Activated CD4-positive, alpha-beta T cell treated with anti-CD3 and anti-CD28 coated beads, Interleukin-2, Interleukin-4, amounts not matched to agents 100 ng/mL and 50 ng/mL, durations not matched to agents 16 hours and 8 hours (primary cell): Measurements from ENCODE around the gene NUAK1.

ENCODE experiments used
- DNase-seq: peaks from one replicate; pipeline ENCODE4 v3.0.0-alpha.2; 2020; ENCODE audit warnings: low spot score

Gene NUAK1

DNA sequence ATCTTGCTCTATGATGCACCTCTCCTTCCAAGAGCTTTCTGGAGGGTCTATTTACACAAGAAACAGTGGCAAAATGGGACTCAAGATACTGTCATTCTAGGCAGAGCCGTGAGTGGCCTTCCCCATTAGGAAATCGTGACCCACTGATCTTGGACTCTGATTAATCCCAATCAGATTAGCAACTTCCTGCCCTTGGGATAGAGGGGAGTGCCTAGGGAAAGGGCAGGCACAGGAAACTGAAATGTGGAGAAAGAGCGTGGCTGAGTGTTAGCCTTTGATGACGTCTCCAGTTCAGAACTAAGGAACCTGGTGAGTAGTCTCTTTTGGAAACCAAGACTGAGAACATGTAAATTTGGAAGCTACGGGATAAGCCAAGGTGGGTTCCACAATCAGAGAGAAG is 76.1 kb downstream of the NUAK1 start:
- DNase-seq, result no peak

DNA sequence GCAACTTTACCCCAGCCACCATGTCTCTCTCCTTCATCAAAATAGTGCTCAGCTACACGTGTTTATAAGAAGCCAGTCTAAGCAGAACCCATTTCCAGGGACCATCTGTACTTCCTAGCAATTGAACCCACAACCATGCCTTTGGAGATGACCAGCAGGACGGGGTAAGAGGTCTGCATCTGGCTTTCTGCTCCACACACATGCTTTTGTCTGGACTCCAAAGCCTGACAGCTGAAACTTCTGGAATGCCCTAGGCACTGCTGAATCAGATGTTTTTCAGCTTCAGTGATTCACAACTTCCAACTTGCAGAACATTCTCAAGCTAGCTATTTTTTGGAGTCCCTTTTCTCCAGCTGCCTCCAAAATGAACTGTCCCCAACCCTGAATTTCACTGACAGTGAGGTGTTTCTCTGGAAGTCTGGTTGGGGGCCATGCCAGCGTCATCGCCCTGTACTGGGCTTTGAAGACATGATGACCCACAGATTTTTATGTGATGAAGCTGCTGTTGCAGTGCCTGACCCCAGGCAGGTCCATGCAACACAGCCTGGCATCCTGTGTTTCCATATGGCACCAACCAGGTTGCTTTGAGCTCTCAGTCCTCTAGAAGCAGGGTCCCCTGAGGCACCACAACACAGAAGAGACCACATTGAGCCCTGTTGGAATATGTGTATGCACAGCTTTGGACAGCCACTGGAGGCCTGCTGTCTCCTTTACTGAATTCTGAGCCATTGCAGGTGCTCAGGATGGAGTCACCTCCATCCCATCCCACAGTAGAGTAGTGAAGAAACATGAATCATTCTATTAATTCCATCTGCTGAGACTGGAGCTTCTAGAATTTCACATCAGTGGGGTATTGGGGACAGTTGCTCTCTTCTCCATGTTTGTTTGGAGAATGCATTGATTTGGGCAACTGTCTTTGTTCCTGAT is 80.2 kb downstream of the NUAK1 start:
- no peak for DNase-seq

DNA sequence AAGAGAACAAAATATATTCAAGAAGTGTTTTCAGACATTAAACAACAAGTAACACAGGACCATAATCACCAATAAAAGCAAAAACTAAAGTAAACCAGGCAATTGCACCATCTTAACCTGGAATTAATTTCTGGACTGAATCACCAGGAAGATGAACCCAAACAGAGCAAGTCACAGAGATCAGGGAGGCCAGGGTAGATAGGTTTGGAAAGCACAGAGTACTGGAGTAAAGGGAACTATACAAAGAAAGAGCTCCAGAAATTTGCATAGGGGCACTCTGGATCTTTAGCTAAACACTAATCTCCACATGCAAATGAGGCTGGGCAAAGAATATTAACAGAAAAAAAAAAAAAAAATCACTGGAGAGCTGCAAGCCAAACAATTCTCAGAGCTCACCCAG is 84.7 kb downstream of the NUAK1 start:
- no peak for DNase-seq

DNA sequence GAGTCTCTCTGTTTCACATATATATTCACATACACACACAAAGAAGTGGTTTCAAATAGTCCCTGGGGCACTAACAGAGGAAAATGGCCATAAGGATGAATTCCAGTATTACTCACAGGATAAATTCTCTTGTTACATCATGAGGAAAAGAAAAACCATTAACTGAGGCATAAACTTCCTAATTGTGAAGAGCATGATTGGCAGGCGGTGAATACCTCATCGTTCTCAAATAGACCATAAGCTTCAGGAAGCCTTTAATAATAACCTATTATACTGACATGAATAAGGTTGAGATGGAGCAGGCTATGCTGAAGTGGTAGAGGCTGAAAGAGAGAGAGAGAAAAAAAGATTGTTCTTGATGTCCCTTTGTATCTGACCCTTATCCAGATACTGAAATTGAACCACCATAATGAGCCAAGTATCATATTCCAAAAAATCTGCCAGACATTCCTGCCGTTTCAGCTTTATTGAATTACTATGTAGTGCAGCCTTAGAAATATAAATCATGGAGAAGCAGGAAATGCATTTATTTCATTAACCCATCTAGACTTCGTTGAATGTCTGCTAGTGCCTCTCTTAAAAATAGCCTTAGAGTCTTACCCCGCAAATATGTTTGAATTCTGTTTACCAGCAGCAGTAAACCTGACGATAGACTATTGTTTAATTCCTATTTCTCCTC is 86.8 kb downstream of the NUAK1 start:
- DNase-seq, result no peak

DNA sequence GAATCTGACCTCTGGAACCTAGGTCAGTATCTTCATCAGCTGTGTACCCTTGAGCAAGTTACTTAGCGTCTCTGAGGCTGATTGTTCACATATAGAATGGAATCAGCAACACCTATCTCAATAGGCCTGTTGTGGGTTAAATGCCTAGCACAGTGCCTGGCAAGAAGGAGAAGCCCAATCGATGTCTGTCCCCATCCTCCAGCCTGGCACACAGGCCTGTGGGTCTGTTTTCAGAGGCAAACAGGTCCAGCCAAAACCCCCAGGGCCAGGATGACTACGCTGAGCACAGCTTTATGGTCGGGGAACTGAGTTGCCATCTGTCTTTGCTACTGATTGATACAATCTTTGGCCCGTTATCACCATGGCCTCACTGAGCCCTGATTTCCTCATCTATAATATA is 89.2 kb downstream of the NUAK1 start:
- no peak for DNase-seq

DNA sequence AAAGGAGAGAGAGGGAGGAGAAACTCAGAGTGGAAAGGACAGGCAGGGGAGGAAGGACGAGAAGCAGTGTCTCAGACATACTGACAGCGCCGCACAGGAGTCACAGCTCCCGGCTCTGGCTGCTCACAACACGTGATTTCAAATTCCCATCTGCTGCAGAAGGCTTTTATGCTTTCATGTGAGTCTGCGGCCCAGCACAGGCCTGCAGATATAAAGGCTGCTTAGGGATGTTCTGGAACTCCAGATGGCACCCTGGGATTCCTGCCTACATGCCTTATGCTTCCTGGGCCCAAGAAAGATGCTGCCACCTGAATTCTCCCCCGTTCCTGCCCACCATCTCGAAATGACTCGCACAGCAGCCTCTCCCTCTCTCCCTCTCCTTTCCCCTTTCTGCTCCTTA is 89.6 kb downstream of the NUAK1 start:
- no peak for DNase-seq

DNA sequence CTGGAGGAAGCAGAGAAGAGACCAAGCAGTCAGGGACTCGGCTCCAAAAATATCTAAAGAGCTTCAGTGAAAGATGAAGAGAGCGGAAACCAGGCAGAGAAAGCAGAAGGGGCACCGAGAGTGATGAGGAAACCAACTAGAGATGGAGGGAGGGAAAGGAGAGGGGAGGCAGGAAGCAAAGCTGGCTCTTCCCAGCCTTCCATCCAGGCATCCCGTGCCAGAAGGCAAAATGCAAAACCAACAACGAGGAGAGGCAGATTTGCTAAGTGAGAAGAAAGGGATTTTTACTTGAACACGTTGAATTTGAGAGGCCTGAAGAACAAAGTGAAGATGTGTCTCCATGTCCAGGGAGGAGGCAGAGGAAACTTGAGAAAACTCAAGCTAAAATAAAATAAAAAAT is 90.1 kb downstream of the NUAK1 start:
- no peak for DNase-seq

DNA sequence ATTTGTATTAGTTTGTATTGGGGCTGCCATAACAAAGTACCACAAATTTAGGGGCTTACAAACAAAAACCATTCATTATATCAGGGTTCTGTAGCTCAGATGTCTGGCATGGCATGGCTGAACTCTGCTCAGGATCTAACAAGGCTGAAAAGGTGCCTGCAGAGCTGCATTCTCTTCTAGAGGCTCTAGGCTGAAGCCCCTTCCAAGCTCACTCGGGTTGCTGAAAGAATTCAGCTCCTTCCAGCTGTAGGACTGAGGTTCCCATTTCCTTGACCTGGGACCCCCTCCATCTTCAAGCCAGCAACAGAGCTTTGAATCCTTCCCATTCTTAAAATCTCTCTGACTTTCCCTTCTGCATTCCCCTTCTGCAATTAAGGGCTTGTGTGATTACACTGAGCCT is 90.7 kb downstream of the NUAK1 start:
- DNase-seq, result no peak

DNA sequence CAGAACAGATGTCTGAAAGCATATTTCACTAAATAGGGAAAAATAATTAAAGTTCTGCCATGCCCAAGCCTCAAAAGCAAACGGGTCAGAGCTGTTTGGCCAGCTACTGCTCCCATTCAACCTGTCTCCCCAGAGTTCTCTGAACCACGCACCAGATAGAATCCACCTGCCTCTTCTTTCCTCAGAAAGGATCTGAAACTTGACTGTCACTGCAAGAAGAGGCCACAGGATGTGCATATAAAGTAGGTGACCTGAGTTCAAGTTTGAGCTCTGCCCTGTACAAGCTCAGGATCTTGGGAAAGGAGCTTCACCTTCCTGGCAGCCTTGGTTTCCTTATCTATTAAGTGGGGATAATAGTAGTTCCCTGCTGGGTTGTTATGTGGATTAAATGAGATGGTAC is 91.8 kb downstream of the NUAK1 start:
- DNase-seq, result no peak

DNA sequence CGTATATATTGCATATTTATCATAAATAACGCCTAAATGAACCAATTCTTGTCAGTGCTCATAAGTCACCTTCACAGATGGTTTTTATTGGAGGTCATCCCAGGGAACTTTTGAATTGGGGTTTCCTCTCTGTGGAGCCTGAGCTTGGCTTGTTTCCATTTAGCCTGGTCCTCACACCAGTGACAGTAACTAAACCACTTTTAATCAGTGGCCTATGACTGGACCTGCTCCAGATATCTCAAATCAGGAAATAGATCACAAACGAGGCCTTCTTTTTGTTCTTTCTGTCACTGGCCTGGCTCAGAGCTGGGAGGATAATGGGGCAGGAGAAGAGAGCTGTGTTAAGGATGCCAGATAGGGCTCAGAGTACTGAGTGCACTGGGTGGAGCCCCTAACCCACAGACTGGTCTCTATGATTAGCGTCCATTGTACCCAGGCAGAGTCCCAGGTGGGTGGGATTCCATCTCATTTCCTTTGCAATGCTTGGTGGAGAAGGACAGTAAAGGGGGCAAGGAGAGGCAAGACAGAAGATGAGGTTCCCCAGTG is 92.4 kb downstream of the NUAK1 start:
- DNase-seq, result no peak

DNA sequence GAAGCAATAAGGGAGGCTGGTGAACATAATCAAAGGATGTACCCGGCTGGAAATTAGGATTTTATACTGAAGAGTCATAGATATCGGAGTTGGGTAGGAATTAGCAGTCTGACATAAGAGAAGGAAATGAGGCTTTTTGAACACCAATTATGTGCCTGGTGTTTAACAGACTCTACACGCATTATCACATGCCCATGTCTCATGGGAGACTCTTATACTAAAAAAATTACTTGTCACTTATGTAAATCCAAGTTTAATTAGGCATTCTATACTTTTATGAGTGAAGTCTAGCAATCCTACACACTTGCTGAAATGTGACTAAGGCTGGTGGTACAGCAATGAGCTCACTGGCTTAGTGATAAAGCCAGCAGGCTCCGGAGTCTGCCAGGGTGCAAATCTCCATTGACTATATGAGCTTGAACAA is 93.5 kb downstream of the NUAK1 start:
- DNase-seq, result no peak

DNA sequence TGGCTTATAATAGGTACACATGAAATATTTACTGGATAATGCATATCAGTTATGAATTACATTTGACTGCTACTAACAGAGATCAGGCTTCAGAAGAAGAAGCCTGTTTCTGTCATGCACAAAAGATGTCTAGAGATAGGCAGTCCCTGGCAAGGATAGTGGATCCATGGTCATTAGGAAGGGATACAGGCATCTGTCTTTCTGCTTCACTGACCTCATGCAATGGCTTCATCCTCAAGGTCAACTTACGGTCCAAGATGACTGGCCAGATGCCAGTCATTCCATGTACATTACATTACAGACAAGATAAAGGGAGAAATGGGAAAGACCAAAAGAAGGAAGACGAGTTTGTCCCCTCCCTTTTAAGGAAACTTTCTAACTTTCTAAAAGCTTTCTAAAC is 94.0 kb downstream of the NUAK1 start:
- DNase-seq, result no peak

DNA sequence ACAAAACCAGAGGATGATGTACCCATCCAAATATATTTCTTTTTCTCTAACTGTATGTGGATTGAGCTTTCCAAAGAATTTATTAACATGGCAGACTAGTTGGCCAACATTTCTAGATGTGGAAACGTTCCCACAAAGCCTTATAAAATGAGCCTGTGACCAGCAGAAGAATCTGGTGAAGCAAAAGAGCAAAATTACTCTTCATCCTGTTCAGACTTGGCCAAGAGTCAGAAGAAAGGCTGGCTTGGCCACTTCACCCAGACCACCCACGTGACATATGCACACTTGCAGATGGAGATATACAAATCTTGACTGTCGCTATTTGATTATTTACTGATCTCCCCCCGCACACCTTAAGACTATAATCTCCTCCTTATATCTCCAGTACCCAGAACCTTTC is 96.7 kb downstream of the NUAK1 start:
- DNase-seq, result no peak

DNA sequence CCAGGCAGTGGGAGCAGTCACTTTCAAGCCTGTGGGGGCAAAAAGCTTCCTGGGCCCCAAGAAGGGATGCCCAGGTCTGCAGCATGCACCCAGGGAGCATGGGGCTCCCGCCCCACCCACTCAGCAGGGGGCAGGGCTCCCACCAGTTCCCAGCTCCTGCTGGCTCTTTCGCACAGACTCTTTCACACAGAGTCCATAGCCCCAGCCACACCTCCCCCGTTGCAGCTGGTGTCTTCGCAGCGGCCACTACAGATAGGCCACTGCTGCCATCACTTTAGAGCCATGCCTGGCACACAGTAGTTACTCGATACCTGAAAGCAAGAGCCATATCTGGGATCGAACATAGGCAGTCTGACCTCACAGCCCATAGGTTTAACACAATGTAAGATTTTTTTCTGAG is 98.2 kb downstream of the NUAK1 start:
- no peak for DNase-seq

DNA sequence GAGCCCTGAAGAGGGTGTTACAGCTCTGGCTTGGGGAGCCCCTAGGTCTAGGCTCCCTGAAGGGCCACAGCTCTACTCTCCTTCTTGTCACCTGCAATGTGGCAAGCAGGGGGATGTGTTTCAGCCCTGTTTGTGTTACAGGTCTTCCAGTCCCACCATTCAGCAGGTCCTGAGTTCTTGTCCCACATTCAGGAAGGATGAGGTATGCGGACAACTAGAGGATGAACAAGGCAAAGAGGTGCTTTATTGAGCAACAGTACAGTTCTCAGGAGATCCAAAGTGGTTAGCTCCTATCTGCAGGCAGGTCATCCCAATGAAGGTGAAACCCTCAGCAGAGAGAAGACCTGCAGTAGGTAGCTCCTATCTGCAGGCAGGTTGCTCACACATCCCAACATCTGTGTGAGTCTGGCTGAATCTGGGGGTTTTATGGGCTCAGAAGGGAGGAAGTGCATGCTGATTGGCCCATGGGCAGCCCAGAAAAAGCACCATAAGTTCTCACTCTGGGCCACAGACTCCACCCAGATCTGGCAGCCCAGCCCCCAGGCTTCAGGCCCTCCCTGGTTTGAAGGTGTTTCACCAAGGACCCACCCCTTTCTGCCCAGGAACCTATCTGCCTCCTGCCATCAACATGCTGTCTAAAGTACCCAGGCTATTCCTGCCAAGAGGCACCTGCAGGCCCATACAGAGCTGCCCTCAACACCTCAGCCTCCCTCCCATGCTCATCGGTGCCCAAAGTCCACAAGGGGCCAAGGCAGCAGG is 98.9 kb downstream of the NUAK1 start:
- DNase-seq, result no peak

DNA sequence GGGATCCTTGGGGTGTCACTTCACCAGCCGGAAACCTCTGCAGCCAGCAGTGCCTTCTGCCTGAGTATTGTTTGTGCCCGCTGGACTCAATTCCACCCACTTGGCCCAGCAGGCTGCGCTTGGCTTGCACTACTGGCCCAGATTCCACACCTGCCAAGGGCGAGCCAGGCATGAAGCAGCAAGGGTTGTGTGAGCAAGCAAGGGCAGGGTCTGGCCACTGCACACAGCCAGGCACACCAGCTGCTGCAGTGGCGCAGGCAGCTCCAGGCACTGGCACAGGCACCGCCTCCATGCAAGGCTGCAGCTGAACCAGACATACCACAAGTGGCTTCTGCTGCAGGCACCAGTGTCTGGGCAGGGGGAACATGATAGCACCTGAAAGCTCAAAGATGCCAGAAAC is 99.5 kb downstream of the NUAK1 start:
- no peak for DNase-seq

DNA sequence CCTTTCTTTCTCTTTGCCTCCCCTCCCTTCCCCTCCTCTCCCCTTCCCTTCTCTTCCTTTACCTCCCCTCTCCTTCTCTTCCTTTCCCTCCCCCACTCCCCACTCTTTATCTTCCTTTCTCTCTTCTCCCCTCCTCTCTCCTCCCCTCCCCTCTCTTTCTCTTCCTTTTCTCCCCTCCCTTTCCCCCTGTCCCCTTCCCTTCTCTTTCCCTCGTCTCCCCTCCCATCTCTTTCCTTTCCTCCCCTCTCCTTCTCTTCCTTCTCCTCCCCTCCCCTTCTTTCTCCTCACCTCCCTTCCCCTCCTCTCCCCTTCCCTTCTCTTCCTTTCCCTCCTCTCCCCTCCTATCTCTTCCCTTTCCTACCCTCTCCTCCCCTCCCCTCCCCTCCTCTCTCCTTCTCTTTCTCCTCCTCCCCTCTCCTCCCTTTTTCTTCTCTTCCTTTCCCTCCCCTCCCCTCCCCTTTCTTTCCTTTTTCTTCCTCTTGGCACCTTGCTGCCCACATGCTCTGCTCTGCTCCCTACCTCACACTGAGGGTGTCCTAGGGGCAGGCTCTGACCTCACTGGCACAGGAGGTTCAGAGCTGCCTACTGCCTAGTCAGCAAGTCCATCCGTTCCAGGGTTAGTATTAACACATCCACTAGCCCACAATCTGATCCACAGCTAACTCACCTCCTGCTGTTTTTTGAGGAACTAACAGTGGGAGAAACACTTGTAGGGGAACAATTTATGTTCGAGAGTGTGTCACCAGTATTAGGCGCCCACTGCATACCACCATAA is 101.0 kb downstream of the NUAK1 start:
- no peak for DNase-seq

DNA sequence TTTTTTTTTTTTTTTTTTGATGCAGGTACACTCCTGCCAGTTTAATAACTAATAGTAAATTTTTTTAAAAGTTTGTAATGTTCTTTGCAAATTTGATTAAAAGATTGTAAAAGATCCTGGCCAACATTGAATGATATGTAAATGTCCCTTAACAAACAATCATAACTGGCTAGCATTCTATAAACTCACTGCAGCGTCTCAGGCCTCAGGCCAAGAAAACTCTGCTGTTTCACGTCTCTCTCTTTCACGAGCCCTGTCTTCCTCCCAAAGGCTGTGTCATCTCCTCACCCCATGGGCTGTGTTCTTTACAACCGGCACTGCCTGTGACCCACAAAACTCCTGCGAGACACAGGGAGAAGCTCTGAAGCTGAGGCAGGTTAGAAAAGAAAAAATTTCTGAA is 103.3 kb downstream of the NUAK1 start:
- no peak for DNase-seq

DNA sequence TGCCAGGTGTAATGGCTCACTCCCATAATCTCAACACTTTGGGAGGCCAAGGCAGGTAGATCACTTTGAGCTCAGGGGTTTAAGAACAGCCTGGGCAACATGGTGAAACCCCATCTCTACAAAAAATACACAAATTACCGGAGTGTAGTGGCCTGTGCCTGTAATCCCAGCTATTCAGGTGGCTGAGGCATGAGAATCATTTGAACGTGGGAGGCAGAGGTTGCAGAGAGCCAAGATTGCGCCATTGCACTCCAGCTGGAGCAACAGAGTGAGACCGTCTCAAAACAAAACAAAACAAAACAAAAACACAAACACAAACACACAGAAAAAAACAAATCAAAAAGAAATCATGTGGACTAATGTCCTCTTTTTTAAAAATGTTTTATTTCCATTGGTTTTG is 104.4 kb downstream of the NUAK1 start:
- no peak for DNase-seq

DNA sequence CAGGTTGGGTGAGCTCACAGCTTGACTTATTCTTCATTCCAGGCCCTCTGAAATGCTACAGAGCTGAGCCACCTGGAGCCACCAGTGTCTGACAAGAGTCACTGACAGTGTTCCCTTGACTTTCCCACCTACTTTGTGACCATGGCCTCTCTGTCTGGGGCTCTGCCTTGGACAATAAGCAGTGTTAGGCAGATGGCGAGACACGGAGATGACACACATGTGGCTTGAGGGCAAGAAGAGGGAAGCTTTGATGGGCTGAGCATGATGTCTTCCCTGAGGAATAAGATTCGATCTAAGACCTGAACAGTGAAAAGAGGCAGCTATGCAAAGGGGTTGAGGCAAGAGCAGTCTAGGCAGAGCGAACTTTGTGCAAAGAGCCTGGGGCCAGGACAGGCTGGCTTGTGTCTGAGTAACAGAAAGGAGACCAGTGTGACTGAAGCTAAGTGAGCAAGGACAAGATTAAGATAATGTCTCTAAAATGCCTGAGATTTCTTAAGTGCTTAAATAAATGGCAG is 105.5 kb downstream of the NUAK1 start:
- DNase-seq, result no peak

DNA sequence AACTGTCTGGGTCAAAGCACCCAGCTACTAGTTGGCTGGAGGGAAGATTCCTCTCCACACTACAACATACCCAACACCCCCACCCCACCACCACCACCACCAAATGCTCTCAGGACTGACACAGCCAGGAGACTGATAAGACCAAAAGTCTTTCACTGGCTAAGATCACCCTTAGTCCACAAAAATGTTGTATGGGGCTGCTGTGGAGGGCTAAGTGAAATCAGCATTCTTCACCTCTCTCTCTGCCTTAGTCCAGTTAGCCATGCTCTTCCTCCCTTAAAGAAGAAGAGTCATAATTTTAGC is 106.2 kb downstream of the NUAK1 start:
- DNase-seq, result no peak
